OCI-LY7 (cell line): ENCODE measurements around the gene DMRTC2.

Experiments
- CTCF ChIP-seq: fragments of 200-600 bp; sonication (generic); conservative IDR thresholded peaks from 2 replicates; pipeline ENCODE4 v1.5.1; 2014; ENCODE audit warnings: mild to moderate bottlenecking, antibody characterized with exemption, low read length, moderate library complexity, mixed read lengths
- EZH2phosphoT487 ChIP-seq: fragments of 200-600 bp; sonication (generic); IDR thresholded peaks from 2 replicates; pipeline ENCODE4 v1.6.1; 2018; ENCODE audit warnings: low read depth, borderline replicate concordance, mild to moderate bottlenecking, mixed run types, antibody characterized with exemption, low read length, moderate library complexity, mixed read lengths

- TF ChIP-seq CTCF (no peak), EZH2phosphoT487 (no peak)
These were observed 47.9 kb upstream of the DMRTC2 start for GRCh38 chr19:41796901-41797300.
